Measurements from ENCODE around the gene MECP2. TPM values are rescaled to one million over a fixed set of nuclear protein-coding genes. Genes with fewer than 3 reads are reported as not detected.
"Not testable (repeated sequence)": the region's sequence is repeated elsewhere in the genome, so short reads cannot be mapped to it uniquely, and the experiment has no call there.

Gene MECP2
- 10 to 100 TPM; 27.6 to 46.9 (median 33.9) TPM for total RNA-seq
- 10 to 100 TPM; 33.5 to 54.4 (median 35.5) TPM for polyA plus RNA-seq
- long read RNA-seq, donor 1, full-length matches to known transcripts = 7 of 12 reads
- long read RNA-seq, donor 1, partial matches to known transcripts = 1 of 12 reads
- long read RNA-seq, donor 1, other reads (novel, unspliced or antisense) = 4 of 12 reads
- long read RNA-seq, donor 2, full-length matches to known transcripts = 36 of 78 reads
- long read RNA-seq, donor 2, partial matches to known transcripts = 8 of 78 reads
- long read RNA-seq, donor 2, other reads (novel, unspliced or antisense) = 34 of 78 reads

- intact Hi-C loops (cut with DNase I) = loop anchor here in 1 of 2 donors (5.0 kb wide), 1 partner anchor 41 kb away; no protein-coding TSS in a partner anchor
- WGBS, 3 donors = 3 to 35% (median 8%) methylated on average over 27 to 61 of the region's 75 CpGs
- Histone ChIP-seq H3K4me3 (peak within 1 kb of the TSS; percentile 74), H3K27ac (peak within 1 kb of the TSS; percentile 91), H3K27me3 (ENCODE audit: insufficient read depth in 3 of 3, low read length in 2 of 3) (peaks cover 0 to 14% (median 0%) of the 10 kb centered on the region in 3 donors), H3K4me1 (peaks cover 14% of the 10 kb centered on the region), H3K36me3 (ENCODE audit: insufficient read depth in 1 of 2, low read depth in 1 of 2) (no peaks in the 10 kb centered on the region), H3K9me3 (no peaks in the 10 kb centered on the region)
- ATAC-seq (peak; percentile 88 to 94 (median 92)), DNase-seq (peak; percentile 91 to 95)
- TF ChIP-seq CTCF (IDR thresholded peaks at IDR 0.05) = no peak
These were observed at the start of gene MECP2 for GRCh38 chrX:154097589-154098541. TSS of gene MECP2 (minus strand) at chrX:154097717.

GRCh38 chrX:154144010-154144409, 46.5 kb upstream of the MECP2 start, which contains the start of gene OPN1LW:
TSS of gene OPN1LW (plus strand) at chrX:154144243. CDS start at chrX:154144284, 41 bp downstream.
- H3K4me3 ChIP-seq; H3K27ac ChIP-seq; H3K4me1 ChIP-seq; DNase-seq; ATAC-seq; H3K27me3 ChIP-seq (ENCODE audit: insufficient read depth in 3 of 3, low read length in 2 of 3); intact Hi-C loops (cut with DNase I); H3K36me3 ChIP-seq (ENCODE audit: insufficient read depth in 1 of 2, low read depth in 1 of 2); H3K9me3 ChIP-seq: not testable (repeated sequence)
- WGBS, 3 donors = 91 to 100% (median 96%) methylated on average over 2 to 13 of the region's 15 CpGs

- WGBS, 3 donors = 79 to 89% (median 86%) methylated on average over 8 to 23 of the region's 23 CpGs
- Histone ChIP-seq H3K4me3 (no peak overlapping the region), H3K27ac (no peak overlapping the region), H3K36me3 (ENCODE audit: insufficient read depth in 1 of 2, low read depth in 1 of 2) (no peaks in the 10 kb centered on the region), H3K9me3 (no peaks in the 10 kb centered on the region), H3K27me3 (ENCODE audit: insufficient read depth in 3 of 3, low read length in 2 of 3) (no peaks in the 10 kb centered on the region), H3K4me1 (no peaks in the 10 kb centered on the region)
- no peak for DNase-seq
- intact Hi-C loops (cut with DNase I) = no loop called here
- ATAC-seq = no peak
- TF ChIP-seq CTCF (IDR thresholded peaks at IDR 0.05) = no peak
These were observed 45.6 kb upstream of the MECP2 start for GRCh38 chrX:154142950-154143745.

GRCh38 chrX:154142386-154142785, 44.9 kb upstream of the MECP2 start:
- no peak for DNase-seq
- Histone ChIP-seq H3K4me3 (no peak overlapping the region), H3K9me3 (no peaks in the 10 kb centered on the region), H3K27ac (no peak overlapping the region), H3K27me3 (ENCODE audit: insufficient read depth in 3 of 3, low read length in 2 of 3) (no peaks in the 10 kb centered on the region), H3K36me3 (ENCODE audit: insufficient read depth in 1 of 2, low read depth in 1 of 2) (no peaks in the 10 kb centered on the region), H3K4me1 (no peaks in the 10 kb centered on the region)
- no peak for TF ChIP-seq CTCF (IDR thresholded peaks at IDR 0.05)
- ATAC-seq = no peak
- intact Hi-C loops (cut with DNase I) = no loop called here
- 71 to 90% (median 86%) methylated on average over 8 of the region's 8 CpGs for WGBS, 3 donors

Data from psoas muscle (tissue), 8 donors.